Activated CD4-positive, alpha-beta T cell treated with anti-CD3 and anti-CD28 coated beads, Interleukin-2, Interleukin-4, amounts not matched to agents 100 ng/mL and 50 ng/mL, durations not matched to agents 16 hours and 8 hours (primary cell): Measurements from ENCODE around the gene CHRNG.
A peak's percentile ranks its signal among the peaks of the same experiment; 100 is the strongest.
"Not testable (repeated sequence)": the region's sequence is repeated elsewhere in the genome, so short reads cannot be mapped to it uniquely, and the experiment has no call there.

Source experiments
- DNase-seq: peaks from one replicate; pipeline ENCODE4 v3.0.0-alpha.2; 2020; ENCODE audit warnings: low spot score

Gene CHRNG

GRCh38 chr2:232545511-232546375 lies 6.3 kb downstream of the CHRNG start:
- no peak for DNase-seq

- DNase-seq, result no peak
Measured at GRCh38 chr2:232547991-232548390, 8.5 kb downstream of the CHRNG start.

GRCh38 chr2:232549655-232550353 lies 10.3 kb downstream of the CHRNG start:
- peak; percentile 15 for DNase-seq

- DNase-seq, result peak; percentile 94
Measured at GRCh38 chr2:232550354-232551249, 11.1 kb downstream of the CHRNG start, which contains the start of the genes EIF4E2 and TIGD1. EIF4E2 (plus strand) TSS chr2:232550689; CDS start chr2:232550725, 36 bp downstream. TIGD1 (minus strand) TSS chr2:232550557; CDS start chr2:232549882, 675 bp downstream.

- no peak for DNase-seq
Measured at GRCh38 chr2:232551250-232551638, 11.8 kb downstream of the CHRNG start.

- DNase-seq, result no peak
Measured at GRCh38 chr2:232551776-232552175, 12.3 kb downstream of the CHRNG start.

GRCh38 chr2:232556426-232556825 lies 16.9 kb downstream of the CHRNG start:
- no peak for DNase-seq

- DNase-seq, result no peak
Measured at GRCh38 chr2:232562515-232563151, 23.1 kb downstream of the CHRNG start.

GRCh38 chr2:232563580-232563979 lies 24.1 kb downstream of the CHRNG start:
- no peak for DNase-seq

GRCh38 chr2:232567721-232568120 lies 28.2 kb downstream of the CHRNG start:
- no peak for DNase-seq

GRCh38 chr2:232568161-232568560 lies 28.7 kb downstream of the CHRNG start:
- no peak for DNase-seq

GRCh38 chr2:232569541-232569940 lies 30.0 kb downstream of the CHRNG start:
- no peak for DNase-seq

GRCh38 chr2:232570481-232570880 lies 31.0 kb downstream of the CHRNG start:
- DNase-seq, result not testable (repeated sequence)

- DNase-seq, result no peak
Measured at GRCh38 chr2:232571026-232571474, 31.6 kb downstream of the CHRNG start.

- DNase-seq, result no peak
Measured at GRCh38 chr2:232573042-232573441, 33.5 kb downstream of the CHRNG start.

- DNase-seq, result no peak
Measured at GRCh38 chr2:232573771-232574435, 34.4 kb downstream of the CHRNG start.

- DNase-seq, result no peak
Measured at GRCh38 chr2:232574674-232575403, 35.3 kb downstream of the CHRNG start.

GRCh38 chr2:232575404-232575746 lies 35.9 kb downstream of the CHRNG start:
- DNase-seq, result no peak

GRCh38 chr2:232576995-232577394 lies 37.5 kb downstream of the CHRNG start:
- no peak for DNase-seq

- DNase-seq, result no peak
Measured at GRCh38 chr2:232577841-232578240, 38.3 kb downstream of the CHRNG start.
